Ishikawa (cell line): ENCODE measurements around the gene CNTNAP2.

Experiments used
- CEBPB ChIP-seq: IDR thresholded peaks from 2 replicates; pipeline ENCODE4 v1.6.1; 2012
- CREB1 ChIP-seq: IDR thresholded peaks from 2 replicates; pipeline ENCODE4 v1.6.1; 2012; ENCODE audit warnings: low read depth
- EGR1 ChIP-seq: IDR thresholded peaks from 2 replicates; pipeline ENCODE4 v1.6.1; 2012
- EP300 ChIP-seq: IDR thresholded peaks from 2 replicates; pipeline ENCODE4 v1.6.1; 2012; ENCODE audit warnings: borderline replicate concordance
- FOXM1 ChIP-seq: IDR thresholded peaks from 2 replicates; pipeline ENCODE4 v1.6.1; 2012; ENCODE audit warnings: low read depth, borderline replicate concordance
- RAD21 ChIP-seq: IDR thresholded peaks from 2 replicates; pipeline ENCODE4 v1.6.1; 2012; ENCODE audit warnings: low read depth
- TAF1 ChIP-seq: IDR thresholded peaks from 2 replicates; pipeline ENCODE4 v1.6.1; 2012; ENCODE audit warnings: low read depth, mild to moderate bottlenecking
- TCF12 ChIP-seq: IDR thresholded peaks from 2 replicates; pipeline ENCODE4 v1.6.1; 2012; ENCODE audit warnings: low read depth
- TEAD4 ChIP-seq: IDR thresholded peaks from 2 replicates; pipeline ENCODE4 v1.6.1; 2012
- YY1 ChIP-seq: IDR thresholded peaks from 2 replicates; pipeline ENCODE4 v1.6.1; 2012; ENCODE audit warnings: low read depth
- ZBTB7A ChIP-seq: IDR thresholded peaks from 2 replicates; pipeline ENCODE4 v1.6.1; 2012; ENCODE audit warnings: low read depth
- TF ChIP-seq, protein P1 (sequence below): IDR thresholded peaks from 2 replicates; pipeline ENCODE4 v1.6.1; 2012; ENCODE audit warnings: low read depth, mild to moderate bottlenecking
- TF ChIP-seq, protein P2 (sequence below): IDR thresholded peaks from 2 replicates; pipeline ENCODE4 v1.6.1; 2012
- TF ChIP-seq, protein P3 (sequence below): IDR thresholded peaks from 2 replicates; pipeline ENCODE4 v1.6.1; 2012

DNA sequence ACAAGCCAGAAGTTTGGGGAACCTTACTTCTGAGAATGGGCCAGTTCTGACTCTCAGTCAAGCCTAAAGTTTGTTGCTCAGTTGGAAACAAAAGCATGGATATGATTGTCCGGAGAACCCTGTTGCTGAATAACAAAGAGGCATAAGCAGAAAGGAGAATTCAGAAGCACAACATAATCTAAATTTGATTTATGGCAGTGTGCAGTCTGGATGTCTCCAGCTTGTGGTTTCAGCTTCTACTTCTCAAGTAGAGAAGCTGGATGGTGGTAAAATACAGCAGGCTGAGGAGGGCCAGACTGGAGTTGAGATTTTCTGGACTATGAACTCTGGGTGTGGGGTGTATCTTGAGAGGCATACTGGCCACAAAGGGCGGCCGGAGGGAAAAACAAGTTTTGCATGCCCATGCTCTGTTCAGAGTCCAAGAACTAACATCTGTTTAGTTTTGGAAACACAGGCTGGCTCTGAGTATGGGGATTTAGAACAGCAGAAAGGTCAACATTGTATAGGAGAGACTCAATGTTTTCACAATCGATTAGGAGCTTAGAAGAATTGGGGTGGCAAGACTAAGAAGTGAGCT is 592.9 kb downstream of the CNTNAP2 start:
- TF ChIP-seq YY1: no peak
- no peak for TF ChIP-seq EP300
- TF ChIP-seq ZBTB7A: no peak
- TF ChIP-seq RAD21: no peak
- TF ChIP-seq, protein P1, sequence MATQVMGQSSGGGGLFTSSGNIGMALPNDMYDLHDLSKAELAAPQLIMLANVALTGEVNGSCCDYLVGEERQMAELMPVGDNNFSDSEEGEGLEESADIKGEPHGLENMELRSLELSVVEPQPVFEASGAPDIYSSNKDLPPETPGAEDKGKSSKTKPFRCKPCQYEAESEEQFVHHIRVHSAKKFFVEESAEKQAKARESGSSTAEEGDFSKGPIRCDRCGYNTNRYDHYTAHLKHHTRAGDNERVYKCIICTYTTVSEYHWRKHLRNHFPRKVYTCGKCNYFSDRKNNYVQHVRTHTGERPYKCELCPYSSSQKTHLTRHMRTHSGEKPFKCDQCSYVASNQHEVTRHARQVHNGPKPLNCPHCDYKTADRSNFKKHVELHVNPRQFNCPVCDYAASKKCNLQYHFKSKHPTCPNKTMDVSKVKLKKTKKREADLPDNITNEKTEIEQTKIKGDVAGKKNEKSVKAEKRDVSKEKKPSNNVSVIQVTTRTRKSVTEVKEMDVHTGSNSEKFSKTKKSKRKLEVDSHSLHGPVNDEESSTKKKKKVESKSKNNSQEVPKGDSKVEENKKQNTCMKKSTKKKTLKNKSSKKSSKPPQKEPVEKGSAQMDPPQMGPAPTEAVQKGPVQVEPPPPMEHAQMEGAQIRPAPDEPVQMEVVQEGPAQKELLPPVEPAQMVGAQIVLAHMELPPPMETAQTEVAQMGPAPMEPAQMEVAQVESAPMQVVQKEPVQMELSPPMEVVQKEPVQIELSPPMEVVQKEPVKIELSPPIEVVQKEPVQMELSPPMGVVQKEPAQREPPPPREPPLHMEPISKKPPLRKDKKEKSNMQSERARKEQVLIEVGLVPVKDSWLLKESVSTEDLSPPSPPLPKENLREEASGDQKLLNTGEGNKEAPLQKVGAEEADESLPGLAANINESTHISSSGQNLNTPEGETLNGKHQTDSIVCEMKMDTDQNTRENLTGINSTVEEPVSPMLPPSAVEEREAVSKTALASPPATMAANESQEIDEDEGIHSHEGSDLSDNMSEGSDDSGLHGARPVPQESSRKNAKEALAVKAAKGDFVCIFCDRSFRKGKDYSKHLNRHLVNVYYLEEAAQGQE: no peak
- no peak for TF ChIP-seq EGR1
- TF ChIP-seq CREB1: no peak
- no peak for TF ChIP-seq TAF1
- no peak for TF ChIP-seq CEBPB
- TF ChIP-seq, protein P2, sequence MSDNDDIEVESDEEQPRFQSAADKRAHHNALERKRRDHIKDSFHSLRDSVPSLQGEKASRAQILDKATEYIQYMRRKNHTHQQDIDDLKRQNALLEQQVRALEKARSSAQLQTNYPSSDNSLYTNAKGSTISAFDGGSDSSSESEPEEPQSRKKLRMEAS: no peak
- no peak for TF ChIP-seq TCF12
- TF ChIP-seq, protein P3, sequence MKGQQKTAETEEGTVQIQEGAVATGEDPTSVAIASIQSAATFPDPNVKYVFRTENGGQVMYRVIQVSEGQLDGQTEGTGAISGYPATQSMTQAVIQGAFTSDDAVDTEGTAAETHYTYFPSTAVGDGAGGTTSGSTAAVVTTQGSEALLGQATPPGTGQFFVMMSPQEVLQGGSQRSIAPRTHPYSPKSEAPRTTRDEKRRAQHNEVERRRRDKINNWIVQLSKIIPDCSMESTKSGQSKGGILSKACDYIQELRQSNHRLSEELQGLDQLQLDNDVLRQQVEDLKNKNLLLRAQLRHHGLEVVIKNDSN: no peak
- no peak for TF ChIP-seq FOXM1
- TF ChIP-seq TEAD4: no peak
